Fibroblast of skin of right biceps (primary cell): ENCODE data around the gene NPB.

Experiments used
- DNase-seq: peaks from one replicate; pipeline ENCODE4 v3.0.0-alpha.2; 2013

The NPB gene

GRCh38 chr17:81947189-81947588 lies 45.2 kb downstream of the NPB start, which contains the start of gene MYADML2:
Gene MYADML2 (minus strand): TSS chr17:81947233. CDS start chr17:81941741, 5,492 bp downstream.
- DNase-seq, result no peak

DNA sequence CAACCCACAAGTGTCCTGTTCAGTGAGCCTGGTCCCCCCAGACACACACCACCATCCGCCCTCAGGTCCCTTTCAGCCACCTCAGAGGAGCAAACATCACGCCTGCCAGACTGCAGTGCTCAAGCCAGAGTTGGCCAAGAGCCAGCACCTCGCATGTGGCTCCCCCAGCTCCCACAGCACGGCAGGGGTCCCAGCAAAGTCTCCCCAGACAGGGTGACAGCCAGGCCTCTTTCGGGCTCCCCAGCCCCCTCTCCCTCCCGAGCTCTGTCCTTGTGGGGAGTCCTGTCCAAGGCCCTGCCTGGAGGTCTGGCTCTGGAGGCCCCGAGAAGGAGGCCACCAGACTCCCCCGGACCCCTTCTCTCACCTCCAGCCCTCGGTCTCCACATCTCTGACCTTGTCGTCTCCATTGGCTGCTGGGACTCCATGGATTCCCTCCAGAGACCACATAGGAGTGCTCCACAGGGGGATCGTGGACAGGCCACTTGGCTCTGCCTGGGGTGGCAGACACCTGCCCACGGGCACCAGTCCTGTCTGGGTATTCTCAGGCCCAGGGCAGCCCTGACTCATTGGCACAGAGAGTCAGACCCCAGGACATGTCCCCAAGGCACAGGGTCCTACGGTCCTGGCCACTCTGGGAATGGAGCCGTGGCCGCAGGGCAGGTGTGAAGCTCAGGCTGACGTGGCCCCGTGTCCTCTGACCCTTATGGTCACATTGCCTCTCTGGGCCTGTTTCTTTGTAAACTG lies 46.8 kb downstream of the NPB start:
- no peak for DNase-seq

DNA sequence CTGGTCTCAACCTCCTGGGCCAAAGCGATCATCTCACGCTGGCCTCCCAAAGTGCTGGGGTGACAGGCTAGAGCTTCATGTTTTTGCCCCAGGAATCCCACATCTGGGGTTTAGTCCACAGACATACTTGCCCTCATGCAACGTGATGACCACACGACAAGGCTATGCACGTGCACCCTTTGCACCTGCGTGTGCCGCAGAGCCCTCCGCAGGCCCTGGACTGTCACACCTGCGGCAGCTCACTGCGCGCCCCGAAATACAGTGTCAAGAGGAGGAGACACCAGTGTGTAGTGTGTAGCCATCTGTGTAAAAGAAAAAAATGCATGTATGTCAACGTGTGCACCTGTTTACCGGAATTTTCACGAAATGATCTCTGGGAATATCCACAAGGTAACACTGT lies 48.5 kb downstream of the NPB start:
- no peak for DNase-seq

DNA sequence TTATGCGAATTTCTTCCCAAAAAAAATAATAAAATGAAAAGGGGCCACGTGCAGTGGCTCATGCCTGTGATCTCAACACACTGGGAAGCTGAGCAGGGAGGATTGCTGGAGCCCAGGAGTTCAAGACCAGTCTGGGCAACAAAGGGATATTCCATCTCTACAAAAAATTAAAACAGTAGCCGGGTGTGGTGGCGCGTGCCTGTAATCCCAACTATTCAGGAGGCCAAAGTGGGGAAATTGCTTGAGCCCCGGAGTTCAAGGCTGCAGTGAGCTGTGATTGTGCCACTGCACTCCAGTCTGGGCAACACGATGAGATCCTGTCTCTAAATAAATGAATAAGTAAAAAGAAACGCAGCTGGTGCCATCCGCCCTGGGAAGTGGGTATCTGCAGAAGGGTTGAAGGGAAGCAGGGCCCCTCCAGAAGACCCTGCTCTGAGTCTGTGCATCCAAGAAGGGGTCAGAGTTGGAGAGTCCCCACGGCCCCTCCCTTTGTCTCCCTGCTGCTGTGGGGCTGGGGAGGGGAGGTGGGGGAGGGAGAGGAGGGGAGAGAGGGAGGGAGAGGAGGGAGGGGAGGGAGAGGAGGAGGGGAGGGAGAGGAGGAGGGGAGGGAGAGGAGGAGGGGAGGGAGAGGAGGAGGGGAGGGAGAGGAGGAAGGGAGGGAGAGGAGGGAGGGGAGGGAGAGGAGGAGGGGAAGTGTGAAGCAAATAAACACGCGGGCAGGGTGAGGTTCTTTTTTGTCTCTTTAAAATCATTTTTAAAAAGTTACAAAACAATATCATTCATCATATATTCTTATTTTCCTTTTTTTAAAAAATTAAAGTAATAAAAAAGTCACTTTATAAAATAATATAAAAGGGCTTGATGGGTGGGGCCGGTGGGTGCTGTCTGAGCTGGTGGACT lies 50.0 kb downstream of the NPB start:
- DNase-seq, result no peak
